WTC11 (cell line): ENCODE results near the gene TGM1. TPM values are rescaled to one million over a fixed set of nuclear protein-coding genes. Genes with fewer than 3 reads are reported as not detected.

Experiments
- ATAC-seq: fragments of 200-7000 bp; cut with Tn5 transposase; 2 replicates; pipeline ENCODE4 v1.10.0; 2021; ENCODE audit warnings: mild to moderate bottlenecking, moderate library complexity
- CTCF ChIA-PET: fragments of 300-600 bp; sonication (Branson Sonifier 250); formaldehyde crosslinking; loops from one replicate; lab custom pipeline; 2021; ENCODE audit warnings: antibody characterized with exemption; lab: Charles Lee
- POLR2A ChIA-PET: fragments of 350-600 bp; sonication (Branson Sonifier 250); formaldehyde crosslinking; loops from one replicate; lab custom pipeline; 2021; ENCODE audit warnings: antibody characterized with exemption; lab: Charles Lee
- DNase-seq: peaks from one replicate; pipeline ENCODE4 v3.0.0; 2021; ENCODE audit warnings: low spot score
- H3K27ac Mint-ChIP-seq: 2 replicates; pipeline ENCODE4 v1.8.0; 2021; ENCODE audit warnings: mixed read lengths
- H3K27me3 Mint-ChIP-seq: 2 replicates; pipeline ENCODE4 v1.8.0; 2021; ENCODE audit warnings: low read depth, mild to moderate bottlenecking, moderate library complexity, mixed read lengths
- H3K36me3 Mint-ChIP-seq: 2 replicates; pipeline ENCODE4 v1.8.0; 2021; ENCODE audit warnings: mixed read lengths
- H3K4me1 Mint-ChIP-seq: 2 replicates; pipeline ENCODE4 v1.8.0; 2022; ENCODE audit warnings: mixed read lengths
- H3K4me3 Mint-ChIP-seq: 2 replicates; pipeline ENCODE4 v1.8.0; 2021; ENCODE audit warnings: mild to moderate bottlenecking, moderate library complexity, mixed read lengths
- H3K9me3 Mint-ChIP-seq: 2 replicates; pipeline ENCODE4 v1.8.0; 2021; ENCODE audit warnings: mixed read lengths
- ATF1 ChIP-seq: sonication (generic); formaldehyde crosslinking; IDR thresholded peaks from 2 replicates; pipeline ENCODE4 v1.8.1; 2023; ENCODE audit warnings: mild to moderate bottlenecking, moderate library complexity, missing genetic modification reagents
- CDX4 ChIP-seq: fragments of 250-450 bp; sonication (Bioruptor Pico); IDR thresholded peaks from 2 replicates; pipeline ENCODE4 v1.9.0; 2021; ENCODE audit warnings: moderate library complexity, mild to moderate bottlenecking, inconsistent platforms, borderline replicate concordance
- CREM ChIP-seq: sonication (generic); formaldehyde crosslinking; IDR thresholded peaks from 2 replicates; pipeline ENCODE4 v1.8.1; 2022; ENCODE audit warnings: mild to moderate bottlenecking, missing genetic modification reagents, moderate library complexity
- E2F4 ChIP-seq: sonication (generic); formaldehyde crosslinking; IDR thresholded peaks from 2 replicates; pipeline ENCODE4 v1.8.1; 2022; ENCODE audit warnings: low read depth, mild to moderate bottlenecking, moderate library complexity, missing genetic modification reagents, borderline replicate concordance
- FOXK1 ChIP-seq: sonication (generic); formaldehyde crosslinking; IDR thresholded peaks from 2 replicates; pipeline ENCODE4 v1.8.0; 2022; ENCODE audit warnings: mild to moderate bottlenecking, moderate library complexity, missing genetic modification reagents
- GABPB1 ChIP-seq: sonication (generic); formaldehyde crosslinking; IDR thresholded peaks from 2 replicates; pipeline ENCODE4 v1.8.1; 2023; ENCODE audit warnings: mild to moderate bottlenecking, missing genetic modification reagents
- MYBL2 ChIP-seq: sonication (generic); formaldehyde crosslinking; IDR thresholded peaks from 2 replicates; pipeline ENCODE4 v1.8.1; 2023; ENCODE audit warnings: mild to moderate bottlenecking, moderate library complexity, missing genetic modification reagents
- PRDM15 ChIP-seq: sonication (generic); formaldehyde crosslinking; IDR thresholded peaks from 2 replicates; pipeline ENCODE4 v1.8.0; 2022; ENCODE audit warnings: missing genetic modification reagents
- ZNF121 ChIP-seq: sonication (generic); formaldehyde crosslinking; IDR thresholded peaks from 2 replicates; pipeline ENCODE4 v1.8.0; 2023; ENCODE audit warnings: missing genetic modification reagents
- ZNF138 ChIP-seq: sonication (generic); formaldehyde crosslinking; conservative IDR thresholded peaks from 2 replicates; pipeline ENCODE4 v1.8.1; 2022; ENCODE audit warnings: mild to moderate bottlenecking, moderate library complexity, missing genetic modification reagents
- ZNF232 ChIP-seq: sonication (generic); formaldehyde crosslinking; IDR thresholded peaks from 2 replicates; pipeline ENCODE4 v1.8.0; 2022; ENCODE audit warnings: mild to moderate bottlenecking, missing genetic modification reagents
- ZNF263 ChIP-seq: sonication (generic); formaldehyde crosslinking; IDR thresholded peaks from 2 replicates; pipeline ENCODE4 v1.8.1; 2022; ENCODE audit warnings: low read depth, mild to moderate bottlenecking, moderate library complexity, missing genetic modification reagents
- ZNF396 ChIP-seq: fragments of 250-450 bp; sonication (Bioruptor Pico); IDR thresholded peaks from 2 replicates; pipeline ENCODE4 v1.8.0; 2021; ENCODE audit warnings: mild to moderate bottlenecking, moderate library complexity, borderline replicate concordance
- ZNF512 ChIP-seq: sonication (generic); formaldehyde crosslinking; IDR thresholded peaks from 2 replicates; pipeline ENCODE4 v1.8.1; 2022; ENCODE audit warnings: missing genetic modification reagents, borderline replicate concordance
- ZSCAN18 ChIP-seq: fragments of 250-450 bp; sonication (Bioruptor Pico); IDR thresholded peaks from 2 replicates; pipeline ENCODE4 v2.1.2; 2022; ENCODE audit warnings: mild to moderate bottlenecking, moderate library complexity
- total RNA-seq: library from RNA; stranded (reverse); gene quantifications from 3 replicates; pipeline ENCODE4 v1.2.3, GENCODE V29; 2021

Gene TGM1
- total RNA-seq, 1 experiment from 2014 or later: 5.2 TPM

GRCh38 chr14:24299255-24300191 lies 36.5 kb upstream of the TGM1 start, which contains the start of the genes DHRS1 and NOP9 (continued):
- TF ChIP-seq E2F4 (CRISPR knock-in tag) (no peak), GABPB1 (CRISPR knock-in tag) (peak; percentile 76), MYBL2 (no peak), ZNF396 (CRISPR knock-in tag) (no peak), ZNF512 (CRISPR knock-in tag) (no peak), FOXK1 (CRISPR knock-in tag) (peak; percentile 83; the same call in 1 of the 2 replicates), PRDM15 (CRISPR knock-in tag) (peak; percentile 41; the same call in 1 of the 2 replicates), ZNF232 (CRISPR knock-in tag) (0 out of 2 replicates have a peak, but pooled peaks have one; percentile 44), ATF1 (CRISPR knock-in tag) (peak; percentile 66; the same call in 1 of the 2 replicates), CDX4 (CRISPR knock-in tag) (no peak), CREM (CRISPR knock-in tag) (peak; percentile 99), ZSCAN18 (CRISPR knock-in tag) (no peak), ZNF263 (CRISPR knock-in tag) (no peak)

- Mint-ChIP-seq H3K4me3 (peak overlapping the region; percentile 91), H3K36me3 (peaks cover 23% of the 10 kb centered on the region), H3K27me3 (0 out of 2 replicates have a peak, but pooled peaks cover 3% of the 10 kb centered on the region), H3K4me1 (peaks cover 19% of the 10 kb centered on the region), H3K9me3 (no peaks in the 10 kb centered on the region), H3K27ac (peak overlapping the region; percentile 89)
- TF ChIP-seq ZNF121 (CRISPR knock-in tag): 0 out of 2 replicates have a peak, but pooled peaks have one; percentile 25
- no peak for TF ChIP-seq ZNF138 (CRISPR knock-in tag)
- ATAC-seq: no peak
- ChIA-PET POLR2A (interaction anchor here (1.0 to 3.6 kb wide), 4 partner anchors 9 to 164 kb away, joined by 3 to 20 read pairs (median 10); partner anchors contain the start of genes CIDEB, RABGGTA and TINF2), CTCF (interaction anchor here (0.9 to 8.2 kb wide), 16 partner anchors 9 to 241 kb away, joined by 3 to 165 read pairs (median 12); partner anchors contain the start of genes CHMP4A, CIDEB, IRF9 and KHNYN)
- no peak for DNase-seq
Observed at GRCh38 chr14:24298892-24299254, 35.9 kb upstream of the TGM1 start.
